SK-N-SH (cell line): ENCODE data around the gene PLCB1. TPM values are rescaled to one million over a fixed set of nuclear protein-coding genes. Genes with fewer than 3 reads are reported as not detected.

Source experiments
- CTCF ChIA-PET: fragments of 300-600, 350-600 bp; formaldehyde crosslinking; extraction: SDS; loops from one replicate; lab custom pipeline; 2021; lab: Yijun Ruan, JAX
- POLR2A ChIA-PET: fragments of 350-600 bp; sonication (Branson Sonifier 250); formaldehyde crosslinking; extraction: SDS; loops from one replicate; lab custom pipeline; 2020; ENCODE audit warnings: antibody characterized with exemption, inconsistent platforms; lab: Yijun Ruan, JAX
- DNase-seq: peaks from one replicate; pipeline ENCODE4 v3.0.0; 2012
- H2AFZ ChIP-seq: fragments of 200-600 bp; sonication (generic); 2 replicates; pipeline ENCODE4 v1.8.1; 2016; ENCODE audit warnings: antibody characterized with exemption, mild to moderate bottlenecking, low read depth
- H3F3A ChIP-seq: fragments of 200-600 bp; sonication (generic); replicated peaks from 2 replicates; pipeline ENCODE3; 2016; ENCODE audit warnings: antibody characterized with exemption, mild to moderate bottlenecking; ENCODE audit not compliant: insufficient read depth
- H3K27ac ChIP-seq, 2 experiments: fragments of 200-500 bp in 1 of 2; fragments of 200-600 bp in 1 of 2; sonication (Bioruptor generic) in 1 of 2; sonication (generic), shearing (Covaris generic) in 1 of 2; 2 replicates each; pipeline versions ENCODE4 v1.5.1 to v1.6.1; 2014 to 2016; ENCODE audit warnings: low read depth in 2 of 2, inconsistent platforms in 1 of 2, low read length in 1 of 2, mild to moderate bottlenecking in 1 of 2, mixed read lengths in 1 of 2
- H3K27me3 ChIP-seq: fragments of 200-600 bp; sonication (generic), shearing (Covaris generic); 2 replicates; pipeline ENCODE4 v1.6.1; 2016; ENCODE audit warnings: mixed run types; ENCODE audit not compliant: insufficient read depth
- H3K36me3 ChIP-seq, 2 experiments: fragments of 200-500 bp in 1 of 2; fragments of 200-600 bp in 1 of 2; sonication (Bioruptor generic) in 1 of 2; sonication (generic) in 1 of 2; replicated peaks in 1 of 2; 2 replicates each; pipeline versions ENCODE3 to v1.5.1; 2014 to 2016; ENCODE audit warnings: low read length in 1 of 2, mild to moderate bottlenecking in 1 of 2; ENCODE audit not compliant: insufficient read depth in 2 of 2, control insufficient read depth in 1 of 2
- H3K4me1 ChIP-seq, 2 experiments: fragments of 200-500 bp in 1 of 2; fragments of 200-600 bp in 1 of 2; sonication (Bioruptor generic) in 1 of 2; sonication (generic), shearing (Covaris generic) in 1 of 2; 2 replicates each; pipeline versions ENCODE4 v1.5.1 to v1.6.1; 2014 to 2016; ENCODE audit warnings: low read depth in 1 of 2, low read length in 1 of 2, mixed run types in 1 of 2; ENCODE audit not compliant: insufficient read depth in 2 of 2, control insufficient read depth in 1 of 2
- H3K4me2 ChIP-seq: fragments of 200-600 bp; sonication (generic), shearing (Covaris generic); 2 replicates; pipeline ENCODE4 v1.6.1; 2017; ENCODE audit warnings: mixed run types
- H3K4me3 ChIP-seq, 2 experiments: fragments of 200-500 bp in 1 of 2; fragments of 200-600 bp in 1 of 2; sonication (Bioruptor generic) in 1 of 2; sonication (generic), shearing (Covaris generic) in 1 of 2; 2 replicates each; pipeline versions ENCODE4 v1.5.1 to v1.8.1; 2014 to 2016; ENCODE audit warnings: low read depth in 2 of 2, inconsistent platforms in 1 of 2, low read length in 1 of 2, mild to moderate bottlenecking in 1 of 2, mixed read lengths in 1 of 2, moderate library complexity in 1 of 2
- H3K79me2 ChIP-seq: fragments of 200-600 bp; sonication (generic); 2 replicates; pipeline ENCODE4 v1.8.1; 2017; ENCODE audit warnings: mild to moderate bottlenecking; ENCODE audit not compliant: insufficient read depth
- H3K9ac ChIP-seq: fragments of 200-600 bp; sonication (generic); 2 replicates; pipeline ENCODE4 v1.6.1; 2017; ENCODE audit warnings: mixed run types
- H3K9me2 ChIP-seq: fragments of 200-600 bp; sonication (generic); 2 replicates; pipeline ENCODE4 v1.6.1; 2017; ENCODE audit warnings: mixed run types
- H3K9me3 ChIP-seq: fragments of 200-600 bp; sonication (generic); 2 replicates; pipeline ENCODE4 v1.6.1; 2017; ENCODE audit warnings: mixed run types, mild to moderate bottlenecking, moderate library complexity
- H4K20me1 ChIP-seq: fragments of 200-600 bp; sonication (generic); 2 replicates; pipeline ENCODE4 v1.6.1; 2017; ENCODE audit warnings: mild to moderate bottlenecking, mixed run types; ENCODE audit not compliant: insufficient read depth
- EZH2phosphoT487 ChIP-seq: fragments of 200-600 bp; sonication (generic); IDR thresholded peaks from 2 replicates; pipeline ENCODE4 v1.6.1; 2017; ENCODE audit warnings: low read depth, mixed run types, mild to moderate bottlenecking, antibody characterized with exemption, moderate library complexity, borderline replicate concordance
- FOSL2 ChIP-seq: IDR thresholded peaks from 2 replicates; pipeline ENCODE4 v1.4.0; 2012; ENCODE audit warnings: low read depth, mild to moderate bottlenecking, moderate library complexity, borderline replicate concordance
- JUND ChIP-seq: IDR thresholded peaks from 2 replicates; pipeline ENCODE4 v1.4.0; 2012
- MEF2A ChIP-seq: IDR thresholded peaks from 2 replicates; pipeline ENCODE4 v1.4.0; 2012; ENCODE audit warnings: low read depth, borderline replicate concordance
- RFX5 ChIP-seq: IDR thresholded peaks from 2 replicates; pipeline ENCODE4 v1.6.1; 2012; ENCODE audit warnings: mild to moderate bottlenecking, improper control_type of control experiment, low read length
- TCF12 ChIP-seq: IDR thresholded peaks from 2 replicates; pipeline ENCODE4 v1.4.0; 2012
- WGBS: methylation state at CpG from one replicate; pipeline ENCODE4 v1.1.6; 2017; ENCODE audit warnings: low lambda C conversion rate; 5-methylcytosine and 5-hydroxymethylcytosine counted together
- polyA plus RNA-seq, 3 experiments: library from polyadenylated mRNA; depleted of rRNA; stranded (reverse); fragments of >200 nt; gene quantifications; 2 replicates each; pipeline ENCODE4 v1.2.3, GENCODE V29; 2012
- TF ChIP-seq, protein P1 (sequence below): IDR thresholded peaks from 2 replicates; pipeline ENCODE4 v1.6.1; 2012; ENCODE audit warnings: mild to moderate bottlenecking, low read depth, low read length, moderate library complexity

The PLCB1 gene
- polyA plus RNA-seq, 1 of the 3 experiments (the other 2 are of a cell fraction): 10.5 TPM

DNA sequence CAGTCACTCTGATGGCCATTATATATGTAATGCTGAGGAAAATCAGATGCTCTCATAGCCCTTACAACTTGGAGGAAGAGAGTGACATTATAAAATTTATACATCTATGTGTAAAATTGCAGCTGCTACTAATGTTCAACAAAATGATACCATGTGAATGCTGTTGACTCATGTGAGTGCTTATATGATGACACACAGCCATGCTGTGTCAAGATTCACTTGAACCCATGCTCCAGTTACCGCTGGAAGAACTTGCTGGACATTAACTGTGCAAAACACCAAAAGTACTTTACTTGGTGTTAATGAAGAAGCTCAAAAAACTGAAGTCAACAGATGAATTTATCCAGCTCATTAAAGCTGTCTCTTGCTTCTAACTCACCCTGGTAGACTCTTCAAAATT is 617.9 kb downstream of the PLCB1 start:
- Histone ChIP-seq H3F3A (peaks cover 4% of the 10 kb centered on the region), H3K9ac (no peak overlapping the region), H3K4me2 (no peak overlapping the region), H2AFZ (no peak overlapping the region), H3K27me3 (no peaks in the 10 kb centered on the region), H3K9me3 (no peaks in the 10 kb centered on the region), H3K9me2 (no peaks in the 10 kb centered on the region), H3K4me1 (peaks cover 4% of the 10 kb centered on the region in 2 experiments; a peak in 2 of 4 replicates), H3K79me2 (no peaks in the 10 kb centered on the region), H4K20me1 (no peaks in the 10 kb centered on the region), H3K4me3 (no peak overlapping the region), H3K27ac (no peak overlapping the region), H3K36me3 (peaks cover 0 to 6% of the 10 kb centered on the region in 2 experiments)
- 65% methylated on average over 1 of the region's 1 CpG for WGBS
- DNase-seq: no peak
- POLR2A ChIA-PET: no interaction called here
- TF ChIP-seq FOSL2 (peak; percentile 32; the same call in 1 of the 2 replicates), TCF12 (peak; percentile 11; the same call in 1 of the 2 replicates), RFX5 (no peak), JUND (0 out of 2 replicates have a peak, but pooled peaks have one; percentile 5)
- CTCF ChIA-PET: interaction anchor here (0.9 to 2.9 kb wide), 9 partner anchors 8 to 642 kb away, joined by 3 to 25 read pairs (median 5); partner anchors contain the start of gene PLCB1

DNA sequence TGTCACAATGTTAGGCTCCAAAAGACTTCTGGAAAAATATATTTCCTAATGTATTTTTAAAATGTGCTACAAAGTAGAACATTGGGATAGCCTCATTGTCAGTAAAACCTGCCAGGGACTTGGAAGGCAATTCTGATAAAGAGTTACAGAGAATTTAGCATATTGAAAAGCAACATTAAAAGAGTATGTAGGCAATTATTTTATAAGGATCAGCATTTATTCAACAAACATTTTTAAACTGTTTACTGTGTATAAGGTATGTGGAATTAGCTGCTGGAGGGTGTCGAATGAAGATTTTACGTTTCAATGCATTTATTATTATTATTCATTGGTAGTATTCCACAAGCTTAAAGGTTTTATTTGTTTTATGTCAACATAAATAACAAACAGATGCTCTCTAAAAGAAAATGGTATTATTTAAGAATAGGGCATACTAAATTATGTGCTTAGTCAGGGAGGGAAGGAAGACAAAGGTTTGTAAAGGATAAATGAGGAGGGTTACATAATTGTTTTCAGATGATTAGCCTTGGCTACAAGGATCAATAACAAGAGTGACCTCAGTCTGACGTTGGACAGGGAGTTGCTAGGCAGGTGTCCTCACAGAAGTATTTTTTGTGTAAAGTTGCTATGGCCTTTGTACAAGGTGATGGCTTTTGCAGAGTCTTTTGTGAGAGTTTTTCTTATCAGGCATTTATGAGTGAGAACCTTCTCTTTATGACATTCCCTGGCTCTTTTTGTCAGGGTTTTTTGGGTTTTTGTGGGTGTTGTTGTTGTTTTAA is 623.5 kb downstream of the PLCB1 start:
- CTCF ChIA-PET: interaction anchor here (1.0 to 2.6 kb wide), 3 partner anchors 11 to 638 kb away, joined by 3 to 8 read pairs (median 3); no protein-coding TSS in a partner anchor
- peak overlapping the region; percentile 67; the same call in 1 of the 2 replicates for H3K4me2 ChIP-seq

More for the DNA sequence above, 623.5 kb downstream of the PLCB1 start:
- Histone ChIP-seq H2AFZ (no peak overlapping the region), H4K20me1 (no peaks in the 10 kb centered on the region), H3K79me2 (no peaks in the 10 kb centered on the region), H3K27ac (peak overlapping the region in 1 of 2 experiments; percentile 96; a peak in 2 of 4 replicates), H3K27me3 (no peaks in the 10 kb centered on the region), H3K9me2 (no peaks in the 10 kb centered on the region), H3F3A (peaks cover 16% of the 10 kb centered on the region), H3K4me1 (peaks cover 0 to 16% of the 10 kb centered on the region in 2 experiments), H3K9ac (no peak overlapping the region), H3K4me3 (no peak overlapping the region), H3K9me3 (no peaks in the 10 kb centered on the region), H3K36me3 (peaks cover 2% of the 10 kb centered on the region in 2 experiments)
- 83% methylated on average over 3 of the region's 3 CpGs for WGBS
- TF ChIP-seq MEF2A (no peak), EZH2phosphoT487 (no peak)
- TF ChIP-seq, protein P1, sequence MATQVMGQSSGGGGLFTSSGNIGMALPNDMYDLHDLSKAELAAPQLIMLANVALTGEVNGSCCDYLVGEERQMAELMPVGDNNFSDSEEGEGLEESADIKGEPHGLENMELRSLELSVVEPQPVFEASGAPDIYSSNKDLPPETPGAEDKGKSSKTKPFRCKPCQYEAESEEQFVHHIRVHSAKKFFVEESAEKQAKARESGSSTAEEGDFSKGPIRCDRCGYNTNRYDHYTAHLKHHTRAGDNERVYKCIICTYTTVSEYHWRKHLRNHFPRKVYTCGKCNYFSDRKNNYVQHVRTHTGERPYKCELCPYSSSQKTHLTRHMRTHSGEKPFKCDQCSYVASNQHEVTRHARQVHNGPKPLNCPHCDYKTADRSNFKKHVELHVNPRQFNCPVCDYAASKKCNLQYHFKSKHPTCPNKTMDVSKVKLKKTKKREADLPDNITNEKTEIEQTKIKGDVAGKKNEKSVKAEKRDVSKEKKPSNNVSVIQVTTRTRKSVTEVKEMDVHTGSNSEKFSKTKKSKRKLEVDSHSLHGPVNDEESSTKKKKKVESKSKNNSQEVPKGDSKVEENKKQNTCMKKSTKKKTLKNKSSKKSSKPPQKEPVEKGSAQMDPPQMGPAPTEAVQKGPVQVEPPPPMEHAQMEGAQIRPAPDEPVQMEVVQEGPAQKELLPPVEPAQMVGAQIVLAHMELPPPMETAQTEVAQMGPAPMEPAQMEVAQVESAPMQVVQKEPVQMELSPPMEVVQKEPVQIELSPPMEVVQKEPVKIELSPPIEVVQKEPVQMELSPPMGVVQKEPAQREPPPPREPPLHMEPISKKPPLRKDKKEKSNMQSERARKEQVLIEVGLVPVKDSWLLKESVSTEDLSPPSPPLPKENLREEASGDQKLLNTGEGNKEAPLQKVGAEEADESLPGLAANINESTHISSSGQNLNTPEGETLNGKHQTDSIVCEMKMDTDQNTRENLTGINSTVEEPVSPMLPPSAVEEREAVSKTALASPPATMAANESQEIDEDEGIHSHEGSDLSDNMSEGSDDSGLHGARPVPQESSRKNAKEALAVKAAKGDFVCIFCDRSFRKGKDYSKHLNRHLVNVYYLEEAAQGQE: no peak
- POLR2A ChIA-PET: no interaction called here
- no peak for DNase-seq
